Neural progenitor cell (in vitro differentiated cells): ENCODE measurements around the gene IZUMO2. TPM values are rescaled to one million over a fixed set of nuclear protein-coding genes. Genes with fewer than 3 reads are reported as not detected.

ENCODE experiments used
- DNase-seq: peaks from one replicate; pipeline ENCODE4 v3.0.0-alpha.2; 2016; ENCODE audit warnings: low spot score
- H2AFZ ChIP-seq: fragments of 200-600 bp; sonication (generic); replicated peaks from 2 replicates; pipeline ENCODE4 v1.6.1; 2016; ENCODE audit warnings: antibody characterized with exemption
- H3F3A ChIP-seq: fragments of 200-600 bp; sonication (generic); 2 replicates; pipeline ENCODE4 v1.6.1; 2016; ENCODE audit warnings: antibody characterized with exemption, low read depth
- H3K27ac ChIP-seq: fragments of 200-600 bp; sonication (generic); 2 replicates; pipeline ENCODE4 v1.5.1; 2016; ENCODE audit warnings: mild to moderate bottlenecking
- H3K27me3 ChIP-seq: fragments of 200-600 bp; sonication (generic); 2 replicates; pipeline ENCODE4 v1.6.1; 2016; ENCODE audit warnings: mild to moderate bottlenecking, moderate library complexity
- H3K36me3 ChIP-seq: fragments of 200-600 bp; sonication (generic); 2 replicates; pipeline ENCODE4 v1.5.1; 2016
- H3K4me1 ChIP-seq: fragments of 200-600 bp; sonication (generic); 2 replicates; pipeline ENCODE4 v1.6.1; 2016; ENCODE audit warnings: mixed run types
- H3K4me2 ChIP-seq: fragments of 200-600 bp; sonication (generic); 2 replicates; pipeline ENCODE4 v1.6.1; 2016
- H3K4me3 ChIP-seq: fragments of 200-600 bp; sonication (generic); 2 replicates; pipeline ENCODE4 v1.5.1; 2016
- H3K79me2 ChIP-seq: fragments of 200-600 bp; sonication (generic); 2 replicates; pipeline ENCODE4 v1.6.1; 2016; ENCODE audit warnings: low read depth
- H3K9ac ChIP-seq: fragments of 200-600 bp; sonication (generic); 2 replicates; pipeline ENCODE4 v1.6.1; 2016
- H3K9me3 ChIP-seq: fragments of 200-600 bp; sonication (generic); 2 replicates; pipeline ENCODE4 v1.5.1; 2016; ENCODE audit warnings: low read depth
- H4K20me1 ChIP-seq: fragments of 200-600 bp; sonication (generic); 2 replicates; pipeline ENCODE4 v1.6.1; 2016; ENCODE audit warnings: low read depth
- H3K27ac Mint-ChIP-seq: 3 replicates; pipeline ENCODE4 v1.8.0; 2021; ENCODE audit warnings: mixed read lengths
- H3K27me3 Mint-ChIP-seq: 2 replicates; pipeline ENCODE4 v1.8.0; 2022; ENCODE audit warnings: low read depth, mild to moderate bottlenecking, inconsistent platforms, moderate library complexity, mixed read lengths; ENCODE audit not compliant: insufficient read depth
- H3K36me3 Mint-ChIP-seq: 3 replicates; pipeline ENCODE4 v1.8.0; 2021; ENCODE audit warnings: mixed read lengths
- H3K4me1 Mint-ChIP-seq: 3 replicates; pipeline ENCODE4 v1.8.0; 2021; ENCODE audit warnings: mixed read lengths
- H3K4me3 Mint-ChIP-seq: 3 replicates; pipeline ENCODE4 v1.8.0; 2021; ENCODE audit warnings: mild to moderate bottlenecking, moderate library complexity, mixed read lengths
- H3K9me3 Mint-ChIP-seq: 3 replicates; pipeline ENCODE4 v1.8.0; 2020; ENCODE audit warnings: mixed read lengths
- CTCF ChIP-seq: fragments of 200-600 bp; sonication (generic); IDR thresholded peaks from 2 replicates; pipeline ENCODE4 v1.5.1; 2017; ENCODE audit warnings: antibody characterized with exemption, mild to moderate bottlenecking
- EZH2 ChIP-seq: fragments of 200-600 bp; sonication (generic); IDR thresholded peaks from 2 replicates; pipeline ENCODE4 v1.6.1; 2017; ENCODE audit warnings: antibody characterized with exemption, mild to moderate bottlenecking, moderate library complexity
- EZH2phosphoT487 ChIP-seq: fragments of 200-600 bp; sonication (generic); IDR thresholded peaks from 2 replicates; pipeline ENCODE4 v1.6.1; 2017; ENCODE audit warnings: antibody characterized with exemption
- total RNA-seq: library from RNA; depleted of rRNA; stranded (reverse); fragments of >200 nt; gene quantifications from 2 replicates; pipeline ENCODE4 v1.2.3, GENCODE V29; 2015; ENCODE audit warnings: low replicate concordance

IZUMO2 gene
- total RNA-seq, 1 donor from 2014 or later: not detected

- Histone ChIP-seq H3K27me3 (peaks cover 11% of the 10 kb centered on the region), H4K20me1 (no peaks in the 10 kb centered on the region), H3K27ac (no peak overlapping the region), H3K9me3 (no peaks in the 10 kb centered on the region), H3K4me3 (no peak overlapping the region), H2AFZ (no peak overlapping the region), H3K9ac (no peak overlapping the region), H3K36me3 (no peaks in the 10 kb centered on the region), H3K79me2 (no peaks in the 10 kb centered on the region), H3K4me2 (no peak overlapping the region), H3K4me1 (no peaks in the 10 kb centered on the region), H3F3A (no peaks in the 10 kb centered on the region)
- Mint-ChIP-seq H3K27me3 (peaks cover 12% of the 10 kb centered on the region), H3K27ac (no peak overlapping the region), H3K4me3 (no peak overlapping the region), H3K36me3 (no peaks in the 10 kb centered on the region), H3K9me3 (peaks cover 3% of the 10 kb centered on the region), H3K4me1 (no peaks in the 10 kb centered on the region)
- DNase-seq: no peak
- no peak for TF ChIP-seq CTCF
- TF ChIP-seq EZH2: no peak
Observed at GRCh38 chr19:50190439-50190891, 27.4 kb upstream of the IZUMO2 start.

- TF ChIP-seq EZH2: no peak
- TF ChIP-seq EZH2phosphoT487: no peak
- no peak for TF ChIP-seq CTCF
- Histone ChIP-seq H3K4me3 (no peak overlapping the region), H2AFZ (no peak overlapping the region), H3K27ac (no peak overlapping the region), H3F3A (no peaks in the 10 kb centered on the region), H3K4me2 (no peak overlapping the region), H3K9ac (no peak overlapping the region), H3K27me3 (no peaks in the 10 kb centered on the region), H3K4me1 (no peaks in the 10 kb centered on the region), H3K79me2 (no peaks in the 10 kb centered on the region), H3K36me3 (no peaks in the 10 kb centered on the region), H4K20me1 (no peaks in the 10 kb centered on the region), H3K9me3 (no peaks in the 10 kb centered on the region)
- Mint-ChIP-seq H3K4me3 (no peak overlapping the region), H3K36me3 (no peaks in the 10 kb centered on the region), H3K27me3 (peaks cover 10% of the 10 kb centered on the region), H3K27ac (peak overlapping the region; percentile 15), H3K9me3 (peaks cover 3% of the 10 kb centered on the region), H3K4me1 (no peaks in the 10 kb centered on the region)
- no peak for DNase-seq
Observed at GRCh38 chr19:50189331-50189730, 26.2 kb upstream of the IZUMO2 start.

GRCh38 chr19:50187937-50188336 lies 24.9 kb upstream of the IZUMO2 start:
- H2AFZ ChIP-seq: no peak overlapping the region
- H3K4me1 ChIP-seq: no peaks in the 10 kb centered on the region
- no peak overlapping the region for H3K9ac ChIP-seq
- no peaks in the 10 kb centered on the region for H3K4me1 Mint-ChIP-seq
- no peak overlapping the region for H3K4me2 ChIP-seq
- H3K4me3 ChIP-seq: no peak overlapping the region
- no peak overlapping the region for H3K4me3 Mint-ChIP-seq
- TF ChIP-seq CTCF: no peak
- TF ChIP-seq EZH2: no peak
- TF ChIP-seq EZH2phosphoT487: no peak
- no peak overlapping the region for H3K27ac Mint-ChIP-seq
- peaks cover 3% of the 10 kb centered on the region for H3K9me3 Mint-ChIP-seq
- H3K79me2 ChIP-seq: no peaks in the 10 kb centered on the region
- no peak for DNase-seq
- H3K27ac ChIP-seq: no peak overlapping the region
- no peaks in the 10 kb centered on the region for H3F3A ChIP-seq
- no peaks in the 10 kb centered on the region for H3K9me3 ChIP-seq
- no peaks in the 10 kb centered on the region for H3K27me3 ChIP-seq
- H3K27me3 Mint-ChIP-seq: peaks cover 10% of the 10 kb centered on the region
- H3K36me3 Mint-ChIP-seq: no peaks in the 10 kb centered on the region
- no peaks in the 10 kb centered on the region for H3K36me3 ChIP-seq
- H4K20me1 ChIP-seq: no peaks in the 10 kb centered on the region
